HCT116 (cell line): ENCODE results near the gene TSPY8. TPM values are rescaled to one million over a fixed set of nuclear protein-coding genes. Genes with fewer than 3 reads are reported as not detected.

Source experiments
- total RNA-seq: library from RNA; stranded (reverse); gene quantifications from one replicate; pipeline ENCODE4 v1.2.1, GENCODE V29; 2021; ENCODE audit not compliant: unreplicated experiment

Gene TSPY8
- total RNA-seq, 1 experiment from 2014 or later, result not detected

Other genes with a start within 250 kb of the TSPY8 start
- not detected for gene TSPY4, start 20.3 kb upstream of the TSPY8 start, total RNA-seq
- not detected for gene TSPY3, start 40.6 kb downstream of the TSPY8 start, total RNA-seq
- gene TSPY1, start 109.2 kb downstream of the TSPY8 start, total RNA-seq, result not detected
- not detected for gene TSPY9, start 129.5 kb downstream of the TSPY8 start, total RNA-seq
- not detected for gene TSPY10, start 170.1 kb downstream of the TSPY8 start, total RNA-seq